ENCODE results near the gene ARHGEF11. TPM values are rescaled to one million over a fixed set of nuclear protein-coding genes. Genes with fewer than 3 reads are reported as not detected.

Gene ARHGEF11
- total and polyA plus RNA-seq, 9 of the 15 experiments (the other 6 are each of a cell fraction or from before 2014, with no cell fraction given): 0.14 to 15.5 (median 9.0) TPM

- TF ChIP-seq HNRNPL (IDR thresholded peaks at IDR 0.05; ENCODE audit: low read depth, low read length) (no peak), ZNF232 (CRISPR knock-in tag; IDR thresholded peaks at IDR 0.05) (no peak), RREB1 (CRISPR knock-in tag; IDR thresholded peaks at IDR 0.05) (0 out of 2 replicates have a peak, but pooled peaks have one; percentile 39), NFATC3 (IDR thresholded peaks at IDR 0.05) (no peak), GTF2B (IDR thresholded peaks at IDR 0.05; ENCODE audit: extremely low read depth, insufficient read length) (no peak), NRF1 (conservative IDR thresholded peaks at IDR 0.05 in 1 of 2, IDR thresholded peaks at IDR 0.05 in 1 of 2) (peak; percentile 77 to 80; a peak in 2 of 4 replicates), MAFG (tag; conservative IDR thresholded peaks at IDR 0.05) (no peak), ZNF3 (CRISPR knock-in tag; IDR thresholded peaks at IDR 0.05) (no peak), POLR2G (IDR thresholded peaks at IDR 0.05; ENCODE audit: low read depth, low read length) (peak; percentile 88), POLR2H (tag; IDR thresholded peaks at IDR 0.05; ENCODE audit: low read depth) (peak; percentile 67), THRA (IDR thresholded peaks at IDR 0.05) (no peak), HNRNPUL1 (IDR thresholded peaks at IDR 0.05; ENCODE audit: low read length) (no peak), ARID1B (IDR thresholded peaks at IDR 0.05) (no peak), THAP7 (CRISPR knock-in tag; IDR thresholded peaks at IDR 0.05) (no peak), E2F5 (CRISPR knock-in tag; IDR thresholded peaks at IDR 0.05) (no peak), FOXK2 (conservative IDR thresholded peaks at IDR 0.05 in 1 of 2, IDR thresholded peaks at IDR 0.05 in 1 of 2; ENCODE audit: low read depth in 2 of 2) (no peak), ARHGAP35 (IDR thresholded peaks at IDR 0.05; ENCODE audit: partially characterized antibody) (no peak), KLF16 (IDR thresholded peaks at IDR 0.05) (no peak)
Observed at GRCh38 chr1:157045250-157046218, at the start of gene ARHGEF11 (continued).

Measured in K562 (cell line).